ENCODE data around the gene REP15. TPM values are rescaled to one million over a fixed set of nuclear protein-coding genes. Genes with fewer than 3 reads are reported as not detected.
"Not testable (repeated sequence)": the region's sequence is repeated elsewhere in the genome, so short reads cannot be mapped to it uniquely, and the experiment has no call there.

The REP15 gene
- total RNA-seq, 1 experiment from 2014 or later: 0.25 TPM

GRCh38 chr12:27696864-27697564 is 767 bp downstream of the REP15 start:
- no peak for DNase-seq (ENCODE audit: low spot score)

- DNase-seq (ENCODE audit: low spot score): peak; percentile 75
Observed at GRCh38 chr12:27703720-27704452, 7.6 kb downstream of the REP15 start.

DNA sequence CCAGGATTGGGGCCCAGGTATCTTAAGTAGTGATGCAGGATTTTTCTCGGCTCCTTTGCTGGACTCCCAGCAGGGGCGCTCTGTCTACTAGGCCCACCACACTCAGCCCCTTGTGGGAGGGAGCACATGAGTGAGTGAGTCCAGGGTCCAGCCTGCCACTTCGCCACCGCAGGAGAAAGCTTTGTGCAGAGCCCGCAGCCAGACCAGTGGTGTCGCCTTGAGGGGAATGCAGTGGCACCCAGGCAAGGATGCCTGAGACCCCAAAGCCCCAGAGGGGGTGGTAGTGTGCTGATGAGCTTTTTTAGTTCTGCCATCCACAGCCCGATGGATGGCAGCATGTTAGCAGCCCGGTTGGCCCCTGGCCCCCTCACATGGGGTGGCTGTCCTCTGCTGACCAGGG is 9.0 kb downstream of the REP15 start:
- no peak for DNase-seq (ENCODE audit: low spot score)

DNA sequence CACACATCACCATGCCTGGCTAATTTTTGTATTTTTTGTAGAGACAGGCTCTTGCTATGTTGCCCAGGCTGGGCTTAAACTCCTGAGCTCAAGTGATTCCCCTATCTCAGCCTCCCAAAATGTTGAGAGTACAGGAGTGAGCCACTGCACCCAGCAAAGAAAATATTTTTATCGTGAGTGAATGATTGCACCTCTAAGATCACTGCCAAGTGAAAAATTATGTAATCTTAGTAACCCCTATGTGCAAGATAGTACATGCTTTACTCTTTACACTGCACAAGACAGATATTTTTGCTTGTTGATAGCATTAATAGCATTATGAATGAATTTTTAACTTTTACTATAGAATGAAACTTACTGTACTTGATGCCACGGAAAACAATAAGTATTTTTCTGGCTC is 11.0 kb downstream of the REP15 start:
- DNase-seq (ENCODE audit: low spot score): no peak

- DNase-seq (ENCODE audit: low spot score): no peak
Observed at GRCh38 chr12:27709212-27709931, 13.1 kb downstream of the REP15 start.

DNA sequence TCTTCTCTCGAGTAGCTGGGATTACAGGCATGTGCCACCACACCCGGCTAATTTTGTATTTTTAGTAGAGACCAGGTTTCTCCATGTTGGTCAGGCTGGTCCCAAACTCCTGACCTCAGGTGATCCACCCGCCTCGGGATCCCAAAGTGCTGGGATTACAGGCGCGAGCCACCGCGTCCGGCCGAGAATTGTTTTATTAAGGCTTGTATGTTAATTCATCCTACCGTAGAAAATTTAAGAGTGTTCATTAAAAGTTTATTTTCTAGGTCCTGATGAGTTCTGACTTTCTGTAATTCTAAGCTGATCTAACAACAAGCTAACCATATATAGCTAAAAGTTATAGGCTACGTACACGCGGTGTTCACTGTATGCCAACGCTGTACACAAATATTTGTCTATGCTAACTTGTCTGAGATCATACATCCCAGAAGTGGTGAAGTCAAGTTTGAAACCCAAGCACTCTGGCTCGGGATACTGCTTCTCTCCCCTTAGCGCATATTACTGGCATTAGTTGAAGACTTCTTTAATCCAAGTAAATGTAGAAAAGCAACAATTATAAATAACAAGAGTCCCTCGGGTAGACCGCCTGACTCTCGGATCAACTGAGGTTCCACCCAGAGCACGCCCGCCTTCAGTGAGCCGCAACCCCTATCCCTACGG is 13.8 kb downstream of the REP15 start:
- no peak for DNase-seq (ENCODE audit: low spot score)

DNA sequence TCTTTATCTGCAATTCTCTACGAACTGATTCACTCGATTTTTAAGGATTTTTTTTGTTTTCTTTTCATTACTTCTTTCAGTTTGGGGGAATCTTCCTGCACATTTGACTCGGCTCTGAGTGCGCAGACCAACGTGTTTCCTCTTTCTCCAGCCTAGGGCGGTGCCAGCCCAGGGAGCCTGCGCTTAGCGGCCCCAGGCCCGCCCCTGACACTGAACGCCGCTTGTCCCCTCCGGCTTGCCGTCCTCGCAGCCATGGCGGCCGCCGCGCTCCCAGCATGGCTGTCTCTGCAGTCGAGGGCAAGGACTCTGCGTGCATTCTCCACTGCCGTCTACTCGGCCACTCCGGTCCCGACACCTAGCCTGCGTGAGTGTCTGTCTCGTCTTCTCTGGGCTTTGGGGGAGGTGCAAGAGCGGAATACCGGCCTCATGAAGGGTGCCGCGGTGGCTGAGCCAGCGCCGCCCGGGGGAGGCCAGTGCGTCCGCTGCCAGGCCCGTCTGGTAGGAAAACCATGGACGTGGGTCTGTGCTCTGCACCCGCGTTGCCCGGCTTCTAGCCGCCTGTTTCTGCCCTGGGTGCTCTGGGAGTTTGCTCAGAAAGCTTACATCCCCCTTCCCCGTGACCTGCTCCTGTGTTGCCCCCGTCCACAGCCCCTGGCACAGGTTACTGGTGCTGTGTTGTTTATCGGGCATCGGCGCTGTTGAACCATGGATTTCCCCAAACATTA is 14.5 kb downstream of the REP15 start, which contains the start of gene MRPS35:
TSS of gene MRPS35 (plus strand) at position 241 of the 725 bp plus-strand sequence. CDS start at position 253, 12 bp downstream.
- DNase-seq (ENCODE audit: low spot score): peak; percentile 82

- no peak for DNase-seq (ENCODE audit: low spot score)
Observed at GRCh38 chr12:27711317-27711682, 15.1 kb downstream of the REP15 start.

GRCh38 chr12:27711967-27712366 is 15.7 kb downstream of the REP15 start:
- DNase-seq (ENCODE audit: low spot score): no peak

- DNase-seq (ENCODE audit: low spot score): no peak
Observed at GRCh38 chr12:27723212-27723611, 27.0 kb downstream of the REP15 start.

- DNase-seq (ENCODE audit: low spot score): no peak
Observed at GRCh38 chr12:27730097-27730588, 33.9 kb downstream of the REP15 start.

DNA sequence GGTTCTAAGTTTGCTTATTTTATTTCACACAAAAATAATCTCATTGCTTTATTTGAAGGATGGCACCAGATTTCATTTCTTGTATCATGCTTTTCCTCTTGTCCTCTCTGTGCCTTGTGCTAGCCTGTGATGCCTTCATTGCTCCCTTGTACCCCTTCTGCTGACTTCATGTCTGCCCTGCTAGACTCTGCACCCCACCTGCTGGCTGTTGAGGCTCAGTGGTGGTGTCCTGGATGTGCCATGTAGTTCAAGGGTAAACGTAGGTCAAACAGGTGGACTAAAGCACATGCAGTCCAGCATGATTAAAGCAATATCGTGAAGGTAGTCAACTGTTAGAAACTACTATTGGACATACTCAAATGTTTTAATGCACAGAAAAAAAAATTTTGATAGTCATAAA is 36.0 kb downstream of the REP15 start:
- DNase-seq (ENCODE audit: low spot score): peak; percentile 10

DNA sequence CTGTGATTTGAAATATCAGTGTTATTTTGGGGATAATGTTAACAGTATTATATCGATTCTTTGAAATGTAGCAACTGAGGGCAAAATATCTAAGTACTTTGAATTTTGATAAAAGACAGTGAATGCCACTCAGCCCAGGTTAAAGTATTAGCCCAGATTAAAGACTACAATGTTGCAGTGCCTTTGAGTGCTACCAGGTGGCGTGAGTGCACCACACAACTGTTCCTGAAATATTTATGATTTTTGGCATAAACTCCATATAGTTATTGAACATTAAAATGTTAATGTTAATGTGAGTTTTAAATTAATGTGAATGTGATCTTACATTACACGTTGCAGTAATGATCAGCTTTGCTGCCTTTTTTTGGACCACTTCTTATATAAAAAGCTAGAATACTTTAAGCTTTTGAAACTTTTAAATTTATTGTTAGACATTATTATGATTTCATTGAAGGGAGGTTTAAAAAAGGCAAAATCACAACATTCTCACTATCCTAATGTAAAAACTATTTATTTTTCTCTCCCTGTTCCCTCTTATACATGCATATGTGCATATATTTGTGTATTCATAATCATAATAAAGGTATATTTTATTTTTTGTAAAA is 36.9 kb downstream of the REP15 start:
- peak; percentile 8 for DNase-seq (ENCODE audit: low spot score)

GRCh38 chr12:27733791-27734190 is 37.5 kb downstream of the REP15 start:
- DNase-seq (ENCODE audit: low spot score): no peak

DNA sequence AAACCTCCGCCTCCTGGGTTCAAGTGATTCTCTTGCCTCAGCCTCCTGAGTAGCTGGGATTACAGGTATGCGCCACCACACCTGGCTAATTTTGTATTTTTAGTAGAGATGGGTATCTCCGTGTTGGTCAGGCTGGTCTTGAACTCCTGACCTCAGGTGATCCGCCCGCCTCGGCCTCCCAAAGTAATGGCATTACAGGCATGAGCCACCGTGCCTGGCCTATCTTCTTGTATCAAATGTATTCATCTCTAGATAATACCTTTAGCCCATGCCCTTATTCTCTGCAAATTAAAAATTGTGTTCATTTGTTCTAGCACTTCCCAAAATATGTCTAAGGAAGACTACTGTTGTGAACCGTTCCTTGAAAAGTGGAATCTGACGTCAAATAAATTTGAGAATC is 38.1 kb downstream of the REP15 start:
- not testable (repeated sequence) for DNase-seq (ENCODE audit: low spot score)

- DNase-seq (ENCODE audit: low spot score): no peak
Observed at GRCh38 chr12:27743601-27744000, 47.4 kb downstream of the REP15 start.

GRCh38 chr12:27745734-27746133 is 49.5 kb downstream of the REP15 start:
- DNase-seq (ENCODE audit: low spot score): not testable (repeated sequence)
